GM10266 (cell line): ENCODE data around the gene TRNAU1AP.
A peak's percentile ranks its signal among the peaks of the same experiment; 100 is the strongest.
"Not testable (repeated sequence)": the region's sequence is repeated elsewhere in the genome, so short reads cannot be mapped to it uniquely, and the experiment has no call there.

Source experiments
- DNase-seq: peaks from one replicate; pipeline ENCODE4 v3.0.0; 2012; ENCODE audit errors: extremely low spot score
- TF ChIP-seq, protein P1 (sequence below): IDR thresholded peaks from 2 replicates; pipeline ENCODE4 v1.5.1; 2012; ENCODE audit warnings: mild to moderate bottlenecking, low read depth; ENCODE audit not compliant: control insufficient read depth, insufficient read depth; ENCODE audit errors: missing control alignments

TRNAU1AP gene

DNA sequence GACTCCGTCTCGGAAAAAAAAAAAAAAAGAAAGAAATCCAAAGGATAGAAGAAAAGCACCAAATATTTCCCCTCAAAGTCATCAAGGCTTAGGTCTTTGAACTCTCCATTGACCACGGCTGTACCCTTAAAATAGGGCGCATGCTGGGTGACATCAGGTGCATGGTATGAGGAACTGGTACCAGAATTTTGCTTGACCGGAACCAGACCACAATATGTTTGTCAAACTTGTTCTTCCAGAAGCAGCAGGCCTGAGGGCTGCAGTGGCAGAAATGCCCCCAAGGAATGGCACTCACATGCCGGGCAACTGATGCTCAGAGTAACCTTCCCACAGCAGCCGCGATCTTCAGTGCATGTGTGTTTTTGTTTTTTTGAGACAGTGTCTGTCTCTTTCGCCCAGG, 26.0 kb upstream of the TRNAU1AP start:
- TF ChIP-seq, protein P1, sequence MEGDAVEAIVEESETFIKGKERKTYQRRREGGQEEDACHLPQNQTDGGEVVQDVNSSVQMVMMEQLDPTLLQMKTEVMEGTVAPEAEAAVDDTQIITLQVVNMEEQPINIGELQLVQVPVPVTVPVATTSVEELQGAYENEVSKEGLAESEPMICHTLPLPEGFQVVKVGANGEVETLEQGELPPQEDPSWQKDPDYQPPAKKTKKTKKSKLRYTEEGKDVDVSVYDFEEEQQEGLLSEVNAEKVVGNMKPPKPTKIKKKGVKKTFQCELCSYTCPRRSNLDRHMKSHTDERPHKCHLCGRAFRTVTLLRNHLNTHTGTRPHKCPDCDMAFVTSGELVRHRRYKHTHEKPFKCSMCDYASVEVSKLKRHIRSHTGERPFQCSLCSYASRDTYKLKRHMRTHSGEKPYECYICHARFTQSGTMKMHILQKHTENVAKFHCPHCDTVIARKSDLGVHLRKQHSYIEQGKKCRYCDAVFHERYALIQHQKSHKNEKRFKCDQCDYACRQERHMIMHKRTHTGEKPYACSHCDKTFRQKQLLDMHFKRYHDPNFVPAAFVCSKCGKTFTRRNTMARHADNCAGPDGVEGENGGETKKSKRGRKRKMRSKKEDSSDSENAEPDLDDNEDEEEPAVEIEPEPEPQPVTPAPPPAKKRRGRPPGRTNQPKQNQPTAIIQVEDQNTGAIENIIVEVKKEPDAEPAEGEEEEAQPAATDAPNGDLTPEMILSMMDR, result no peak
- DNase-seq, result no peak

DNA sequence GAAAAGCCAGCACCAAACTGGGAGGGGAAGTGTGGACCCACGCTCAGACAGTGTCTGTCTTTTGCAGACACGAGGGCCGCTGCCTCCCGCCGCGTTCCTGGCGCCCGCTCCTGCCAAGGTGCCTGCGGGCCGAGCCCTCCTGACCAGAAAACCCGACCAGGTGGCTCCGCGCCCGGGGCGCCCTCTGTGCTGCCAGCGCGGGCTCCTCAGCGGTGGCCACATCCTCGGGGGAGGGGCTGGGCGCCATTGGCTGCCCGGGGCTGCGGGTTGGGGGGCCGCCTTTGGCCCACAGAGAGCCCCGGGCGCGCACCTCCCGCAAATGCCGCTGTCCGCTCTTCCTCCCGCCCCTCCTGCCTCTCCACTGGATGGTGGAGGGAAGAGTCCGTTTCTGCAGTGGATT, 22.4 kb upstream of the TRNAU1AP start:
- TF ChIP-seq, protein P1, result no peak
- no peak for DNase-seq

DNA sequence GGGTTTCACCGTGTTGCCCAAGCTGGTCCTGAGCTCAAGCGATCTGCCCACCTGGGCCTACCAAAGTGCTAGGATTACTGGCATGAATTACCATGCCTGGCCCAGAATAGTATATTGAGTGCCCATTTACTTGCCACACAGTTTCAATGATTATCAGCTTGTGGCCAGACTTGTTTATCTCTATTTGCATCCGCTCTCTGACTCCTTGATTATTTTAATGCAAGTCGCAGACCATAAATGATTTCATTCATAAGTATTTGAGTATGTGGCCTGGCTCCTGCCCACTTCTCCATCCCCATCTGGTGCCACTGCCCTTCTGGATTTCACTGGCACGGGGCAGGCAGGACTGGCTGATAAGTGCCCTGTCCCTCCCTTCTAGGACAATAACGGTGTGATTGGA, 18.2 kb upstream of the TRNAU1AP start:
- DNase-seq, result no peak
- TF ChIP-seq, protein P1, result no peak

DNA sequence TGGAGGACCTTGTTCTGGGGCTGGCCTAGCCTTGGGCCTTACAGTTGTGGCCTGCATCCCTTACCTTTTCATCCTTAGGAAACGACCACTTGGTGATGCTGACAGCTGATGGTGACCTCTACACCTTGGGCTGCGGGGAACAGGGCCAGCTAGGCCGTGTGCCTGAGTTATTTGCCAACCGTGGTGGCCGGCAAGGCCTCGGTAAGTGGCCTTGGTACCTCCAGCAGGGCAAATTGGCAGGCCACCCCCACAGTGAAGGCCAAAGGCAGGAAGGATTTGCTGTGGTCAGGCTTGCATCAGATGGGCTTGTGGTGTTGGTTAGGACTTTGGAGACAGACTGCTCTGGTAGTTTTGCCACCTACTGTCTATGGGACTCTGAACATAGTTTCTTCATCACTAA, 17.7 kb upstream of the TRNAU1AP start:
- peak; percentile 7 for DNase-seq
- TF ChIP-seq, protein P1, result no peak

DNA sequence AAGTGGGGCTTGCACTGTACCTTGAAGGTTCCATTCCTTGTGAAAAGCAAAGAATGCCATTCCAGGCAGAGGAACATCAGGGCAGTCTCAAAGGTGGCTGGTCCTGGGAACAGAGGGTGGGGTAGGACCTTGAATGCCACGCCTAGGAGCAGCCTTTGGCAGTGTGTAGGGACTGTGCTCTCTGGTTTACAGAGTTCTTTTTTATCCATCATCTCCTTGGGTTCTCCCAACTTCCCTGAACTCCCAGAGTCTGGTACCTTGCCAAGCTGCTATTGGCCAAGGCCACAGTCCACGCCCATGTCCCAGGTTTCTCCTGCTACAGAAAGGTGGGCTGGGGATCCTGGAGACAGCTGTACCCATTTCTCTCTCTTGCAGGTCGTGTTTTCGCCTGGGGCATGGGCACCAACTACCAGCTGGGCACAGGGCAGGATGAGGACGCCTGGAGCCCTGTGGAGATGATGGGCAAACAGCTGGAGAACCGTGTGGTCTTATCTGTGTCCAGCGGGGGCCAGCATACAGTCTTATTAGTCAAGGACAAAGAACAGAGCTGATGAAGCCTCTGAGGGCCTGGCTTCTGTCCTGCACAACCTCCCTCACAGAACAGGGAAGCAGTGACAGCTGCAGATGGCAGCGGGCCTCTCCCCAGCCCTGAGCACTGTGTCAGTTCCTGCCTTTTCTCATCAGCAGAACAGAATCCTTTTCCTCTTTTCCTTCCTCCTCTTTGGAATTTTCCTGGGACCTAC, 15.3 kb upstream of the TRNAU1AP start:
- DNase-seq, result no peak
- TF ChIP-seq, protein P1, result no peak

DNA sequence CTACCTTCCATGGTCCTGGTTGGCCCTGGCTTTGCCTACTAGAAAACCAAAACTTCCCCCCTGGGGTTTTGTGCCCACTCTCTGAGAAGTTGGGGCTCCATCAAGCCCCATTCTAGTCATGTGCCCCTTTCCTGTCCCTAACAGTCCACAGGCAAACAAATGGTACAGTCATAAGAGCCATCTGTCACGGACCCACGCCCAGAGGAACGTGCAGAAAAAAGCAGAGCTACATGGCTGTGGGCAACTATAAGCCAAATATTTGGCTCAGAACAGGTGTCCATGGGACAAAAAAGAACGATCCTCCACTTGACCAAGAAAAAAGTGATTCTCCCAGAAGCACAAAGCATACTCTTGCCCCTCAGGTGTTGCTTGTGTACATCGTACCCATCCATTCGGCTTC, 14.6 kb upstream of the TRNAU1AP start:
- TF ChIP-seq, protein P1, result no peak

DNA sequence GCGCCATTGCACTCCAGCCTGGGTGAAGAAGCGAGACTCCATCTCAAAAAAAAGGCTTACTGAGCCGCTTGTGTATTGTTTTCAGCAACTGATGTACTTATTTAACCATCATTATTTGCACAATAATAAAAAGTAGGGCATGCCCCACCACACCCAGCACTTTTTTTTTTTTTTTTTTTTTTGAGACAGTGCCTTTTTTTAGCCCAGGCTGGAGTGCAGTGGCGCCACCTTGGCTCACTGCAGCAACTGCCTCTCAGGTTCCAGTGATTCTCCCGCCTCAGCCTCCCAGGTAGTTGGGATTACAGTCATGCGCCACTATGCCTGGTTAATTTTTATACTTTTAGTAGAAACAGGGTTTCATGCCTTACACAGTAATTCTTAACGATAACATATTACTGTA, 12.2 kb upstream of the TRNAU1AP start:
- DNase-seq, result no peak
- TF ChIP-seq, protein P1, result no peak

More for the DNA sequence above, 14.6 kb upstream of the TRNAU1AP start:
- DNase-seq, result no peak

DNA sequence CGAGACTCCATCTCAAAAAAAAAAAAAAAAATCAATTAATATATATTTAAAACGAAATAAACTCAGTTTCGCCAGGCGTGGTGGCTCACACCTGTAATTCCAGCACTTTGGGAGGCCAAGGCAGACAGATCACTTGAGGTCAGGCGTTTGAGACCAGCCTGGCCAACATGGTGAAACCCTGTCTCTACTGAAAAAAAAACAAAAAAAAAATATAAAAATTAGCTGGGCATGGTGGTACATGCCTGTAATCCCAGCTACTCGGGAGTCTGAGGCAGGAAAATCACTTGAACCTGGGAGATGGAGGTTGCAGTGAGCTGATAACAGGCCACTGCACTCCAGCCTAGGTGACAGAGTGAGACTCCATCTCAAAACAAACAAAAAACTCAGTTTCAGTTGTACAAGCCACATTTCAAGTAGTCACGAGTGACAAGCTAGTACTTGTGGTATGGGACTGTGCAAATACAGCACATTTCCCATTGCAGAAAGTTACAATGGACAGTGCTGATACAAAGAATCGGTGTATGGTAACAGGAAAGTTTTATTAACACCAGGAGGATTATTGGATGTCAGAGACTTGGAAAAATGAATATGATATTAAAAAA, 11.4 kb upstream of the TRNAU1AP start:
- not testable (repeated sequence) for DNase-seq
